ENCODE results near the gene TMEM223. TPM values are rescaled to one million over a fixed set of nuclear protein-coding genes. Genes with fewer than 3 reads are reported as not detected.

TMEM223 gene
- total and polyA plus RNA-seq, 9 of the 15 experiments (the other 6 are each of a cell fraction or from before 2014, with no cell fraction given): 5.9 to 34.5 (median 19.6) TPM

GRCh38 chr11:62771144-62772021 lies 20.4 kb downstream of the TMEM223 start, which contains the start of gene TAF6L (continued):
- no peak for TF ChIP-seq PURB (CRISPR knock-in tag; IDR thresholded peaks at IDR 0.05; ENCODE audit: low read depth)
- TF ChIP-seq BMI1 (IDR thresholded peaks at IDR 0.05; ENCODE audit: low read length): no peak
- TF ChIP-seq ETV5 (CRISPR knock-in tag; IDR thresholded peaks at IDR 0.05; ENCODE audit: low read depth): peak; percentile 56; the same call in 1 of the 2 replicates
- TF ChIP-seq ZFPM2 (CRISPR knock-in tag; IDR thresholded peaks at IDR 0.05): no peak
- no peak for TF ChIP-seq EWSR1 (IDR thresholded peaks at IDR 0.05; ENCODE audit: borderline replicate concordance, low read depth, partially characterized antibody)
- peak; percentile 99 for TF ChIP-seq TFE3 (CRISPR knock-in tag; IDR thresholded peaks at IDR 0.05)
- TF ChIP-seq TAF15 (IDR thresholded peaks at IDR 0.05; ENCODE audit: low read depth, low read length): no peak
- 0 out of 2 replicates have a peak, but pooled peaks have one; percentile 69 for TF ChIP-seq ZNF592 (IDR thresholded peaks at IDR 0.05)
- peak; percentile 15; the same call in 1 of the 2 replicates for TF ChIP-seq ZBTB9 (CRISPR knock-in tag; IDR thresholded peaks at IDR 0.05)
- TF ChIP-seq NCOA1 (IDR thresholded peaks at IDR 0.05; ENCODE audit: low read depth): no peak
- no peak for TF ChIP-seq HNRNPLL (IDR thresholded peaks at IDR 0.05; ENCODE audit: low read depth, low read length, poor library complexity, severe bottlenecking)
- TF ChIP-seq ZNF398 (CRISPR knock-in tag; IDR thresholded peaks at IDR 0.05): no peak
- peak; percentile 91 for TF ChIP-seq POLR2G (IDR thresholded peaks at IDR 0.05; ENCODE audit: low read depth, low read length)
- TF ChIP-seq POLR2AphosphoS5 (IDR thresholded peaks at IDR 0.05; ENCODE audit: control insufficient read depth, insufficient read depth, low read depth, low read length): peak; percentile 52
- no peak for TF ChIP-seq SNIP1 (IDR thresholded peaks at IDR 0.05; ENCODE audit: low read depth)
- no peak for TF ChIP-seq RBM15 (IDR thresholded peaks at IDR 0.05; ENCODE audit: insufficient read depth, low read length)
- TF ChIP-seq GTF2F1 (IDR thresholded peaks at IDR 0.05; ENCODE audit: low read depth, low read length): no peak
- TF ChIP-seq ZBTB1 (CRISPR knock-in tag; IDR thresholded peaks at IDR 0.05; ENCODE audit: borderline replicate concordance, low read depth): no peak

Measured in K562 (cell line).